ENCODE measurements around the gene DCST1. TPM values are rescaled to one million over a fixed set of nuclear protein-coding genes. Genes with fewer than 3 reads are reported as not detected.
A peak's percentile ranks its signal among the peaks of the same experiment; 100 is the strongest.

Gene DCST1
- total and polyA plus RNA-seq, 2 of the 13 experiments (the other 11 are each of a cell fraction or from before 2014, with no cell fraction given) = 0.04 TPM; not detected in 1

GRCh38 chr1:155048449-155049334, 15.1 kb downstream of the DCST1 start (continued):
- TF ChIP-seq NONO (IDR thresholded peaks at IDR 0.05) = no peak
- TF ChIP-seq NONO (CRISPR knock-in tag; conservative IDR thresholded peaks at IDR 0.05) = 0 out of 2 replicates have a peak, but pooled peaks have one; percentile 23
- no peak for TF ChIP-seq AGO1 (IDR thresholded peaks at IDR 0.05; ENCODE audit: low read depth, low read length, poor library complexity, severe bottlenecking)
- TF ChIP-seq ZNF207 (IDR thresholded peaks at IDR 0.05; ENCODE audit: borderline replicate concordance) = no peak
- 0 out of 2 replicates have a peak, but pooled peaks have one; percentile 25 for TF ChIP-seq KLF6 (CRISPR knock-in tag; IDR thresholded peaks at IDR 0.05)
- peak; percentile 64; the same call in 1 of the 2 replicates for TF ChIP-seq CEBPB (IDR thresholded peaks at IDR 0.05; ENCODE audit: borderline replicate concordance, low read depth, low read length)
- no peak for TF ChIP-seq SNAPC2 (CRISPR knock-in tag; IDR thresholded peaks at IDR 0.05)
- no peak for TF ChIP-seq EZH2 (conservative IDR thresholded peaks at IDR 0.05; ENCODE audit: low read depth, low read length)
- TF ChIP-seq ZNF24 (IDR thresholded peaks at IDR 0.05) = no peak
- TF ChIP-seq ZFX (CRISPR knock-in tag; IDR thresholded peaks at IDR 0.05; ENCODE audit: low read depth) = peak; percentile 48; the same call in 1 of the 2 replicates
- TF ChIP-seq ZNF282 (IDR thresholded peaks at IDR 0.05; ENCODE audit: partially characterized antibody) = no peak
- TF ChIP-seq PAXIP1 (CRISPR knock-in tag; conservative IDR thresholded peaks at IDR 0.05) = peak; percentile 29; the same call in 1 of the 2 replicates
- TF ChIP-seq HES4 (CRISPR knock-in tag; IDR thresholded peaks at IDR 0.05; ENCODE audit: borderline replicate concordance) = no peak
- peak; percentile 38; the same call in 1 of the 2 replicates for TF ChIP-seq ZNF124 (CRISPR knock-in tag; IDR thresholded peaks at IDR 0.05)
- no peak for TF ChIP-seq SRSF9 (IDR thresholded peaks at IDR 0.05; ENCODE audit: borderline replicate concordance, insufficient read depth, low read depth, low read length, poor library complexity, severe bottlenecking)
- no peak for TF ChIP-seq SMAD3 (CRISPR knock-in tag; IDR thresholded peaks at IDR 0.05)
- TF ChIP-seq ZNF264 (CRISPR knock-in tag; IDR thresholded peaks at IDR 0.05) = peak; percentile 93
- no peak for TF ChIP-seq TBL1XR1 (IDR thresholded peaks at IDR 0.05; ENCODE audit: borderline replicate concordance, low read length, partially characterized antibody)
- no peak for TF ChIP-seq ZNF552 (CRISPR knock-in tag; IDR thresholded peaks at IDR 0.05; ENCODE audit: borderline replicate concordance)
- no peak for TF ChIP-seq ESRRA (CRISPR knock-in tag; IDR thresholded peaks at IDR 0.05; ENCODE audit: low read depth)
- TF ChIP-seq ZBED4 (CRISPR knock-in tag; IDR thresholded peaks at IDR 0.05; ENCODE audit: borderline replicate concordance) = 0 out of 2 replicates have a peak, but pooled peaks have one; percentile 23
- TF ChIP-seq TBX3 (IDR thresholded peaks at IDR 0.05; ENCODE audit: borderline replicate concordance) = no peak
- TF ChIP-seq ZNF629 (CRISPR knock-in tag; conservative IDR thresholded peaks at IDR 0.05) = peak; percentile 41; the same call in 1 of the 2 replicates
